SK-N-SH (cell line): Measurements from ENCODE around the gene STK38. TPM values are rescaled to one million over a fixed set of nuclear protein-coding genes. Genes with fewer than 3 reads are reported as not detected.

Experiments
- CTCF ChIA-PET: fragments of 300-600, 350-600 bp; formaldehyde crosslinking; extraction: SDS; loops from one replicate; lab custom pipeline; 2021; lab: Yijun Ruan, JAX
- POLR2A ChIA-PET: fragments of 350-600 bp; sonication (Branson Sonifier 250); formaldehyde crosslinking; extraction: SDS; loops from one replicate; lab custom pipeline; 2020; ENCODE audit warnings: antibody characterized with exemption, inconsistent platforms; lab: Yijun Ruan, JAX
- DNase-seq: peaks from one replicate; pipeline ENCODE4 v3.0.0; 2012
- H2AFZ ChIP-seq: fragments of 200-600 bp; sonication (generic); 2 replicates; pipeline ENCODE4 v1.8.1; 2016; ENCODE audit warnings: antibody characterized with exemption, mild to moderate bottlenecking, low read depth
- H3F3A ChIP-seq: fragments of 200-600 bp; sonication (generic); replicated peaks from 2 replicates; pipeline ENCODE3; 2016; ENCODE audit warnings: antibody characterized with exemption, mild to moderate bottlenecking; ENCODE audit not compliant: insufficient read depth
- H3K27ac ChIP-seq, 2 experiments: fragments of 200-500 bp in 1 of 2; fragments of 200-600 bp in 1 of 2; sonication (Bioruptor generic) in 1 of 2; sonication (generic), shearing (Covaris generic) in 1 of 2; 2 replicates each; pipeline versions ENCODE4 v1.5.1 to v1.6.1; 2014 to 2016; ENCODE audit warnings: low read depth in 2 of 2, inconsistent platforms in 1 of 2, low read length in 1 of 2, mild to moderate bottlenecking in 1 of 2, mixed read lengths in 1 of 2
- H3K27me3 ChIP-seq: fragments of 200-600 bp; sonication (generic), shearing (Covaris generic); 2 replicates; pipeline ENCODE4 v1.6.1; 2016; ENCODE audit warnings: mixed run types; ENCODE audit not compliant: insufficient read depth
- H3K36me3 ChIP-seq, 2 experiments: fragments of 200-500 bp in 1 of 2; fragments of 200-600 bp in 1 of 2; sonication (Bioruptor generic) in 1 of 2; sonication (generic) in 1 of 2; replicated peaks in 1 of 2; 2 replicates each; pipeline versions ENCODE3 to v1.5.1; 2014 to 2016; ENCODE audit warnings: low read length in 1 of 2, mild to moderate bottlenecking in 1 of 2; ENCODE audit not compliant: insufficient read depth in 2 of 2, control insufficient read depth in 1 of 2
- H3K4me1 ChIP-seq, 2 experiments: fragments of 200-500 bp in 1 of 2; fragments of 200-600 bp in 1 of 2; sonication (Bioruptor generic) in 1 of 2; sonication (generic), shearing (Covaris generic) in 1 of 2; 2 replicates each; pipeline versions ENCODE4 v1.5.1 to v1.6.1; 2014 to 2016; ENCODE audit warnings: low read depth in 1 of 2, low read length in 1 of 2, mixed run types in 1 of 2; ENCODE audit not compliant: insufficient read depth in 2 of 2, control insufficient read depth in 1 of 2
- H3K4me2 ChIP-seq: fragments of 200-600 bp; sonication (generic), shearing (Covaris generic); 2 replicates; pipeline ENCODE4 v1.6.1; 2017; ENCODE audit warnings: mixed run types
- H3K4me3 ChIP-seq, 2 experiments: fragments of 200-500 bp in 1 of 2; fragments of 200-600 bp in 1 of 2; sonication (Bioruptor generic) in 1 of 2; sonication (generic), shearing (Covaris generic) in 1 of 2; 2 replicates each; pipeline versions ENCODE4 v1.5.1 to v1.8.1; 2014 to 2016; ENCODE audit warnings: low read depth in 2 of 2, inconsistent platforms in 1 of 2, low read length in 1 of 2, mild to moderate bottlenecking in 1 of 2, mixed read lengths in 1 of 2, moderate library complexity in 1 of 2
- H3K79me2 ChIP-seq: fragments of 200-600 bp; sonication (generic); 2 replicates; pipeline ENCODE4 v1.8.1; 2017; ENCODE audit warnings: mild to moderate bottlenecking; ENCODE audit not compliant: insufficient read depth
- H3K9ac ChIP-seq: fragments of 200-600 bp; sonication (generic); 2 replicates; pipeline ENCODE4 v1.6.1; 2017; ENCODE audit warnings: mixed run types
- H3K9me2 ChIP-seq: fragments of 200-600 bp; sonication (generic); 2 replicates; pipeline ENCODE4 v1.6.1; 2017; ENCODE audit warnings: mixed run types
- H3K9me3 ChIP-seq: fragments of 200-600 bp; sonication (generic); 2 replicates; pipeline ENCODE4 v1.6.1; 2017; ENCODE audit warnings: mixed run types, mild to moderate bottlenecking, moderate library complexity
- H4K20me1 ChIP-seq: fragments of 200-600 bp; sonication (generic); 2 replicates; pipeline ENCODE4 v1.6.1; 2017; ENCODE audit warnings: mild to moderate bottlenecking, mixed run types; ENCODE audit not compliant: insufficient read depth
- ELF1 ChIP-seq: IDR thresholded peaks from 2 replicates; pipeline ENCODE4 v1.4.0; 2012
- FOXJ3 ChIP-seq: sonication (generic); formaldehyde crosslinking; IDR thresholded peaks from 2 replicates; pipeline ENCODE4 v1.5.1; 2020; ENCODE audit warnings: mild to moderate bottlenecking, missing genetic modification reagents
- FOXM1 ChIP-seq: IDR thresholded peaks from 2 replicates; pipeline ENCODE4 v1.4.0; 2012; ENCODE audit warnings: low read depth, mild to moderate bottlenecking
- GABPA ChIP-seq: IDR thresholded peaks from 2 replicates; pipeline ENCODE4 v1.4.0; 2012; ENCODE audit warnings: low read depth, mild to moderate bottlenecking
- GATA2 ChIP-seq: sonication (generic); formaldehyde crosslinking; IDR thresholded peaks from 2 replicates; pipeline ENCODE4 v1.5.0; 2020; ENCODE audit warnings: mild to moderate bottlenecking, missing genetic modification reagents
- JUND ChIP-seq: IDR thresholded peaks from 2 replicates; pipeline ENCODE4 v1.4.0; 2012
- MXI1 ChIP-seq: IDR thresholded peaks from 2 replicates; pipeline ENCODE4 v1.6.1; 2012; ENCODE audit warnings: mild to moderate bottlenecking, low read depth, low read length, improper control_type of control experiment
- NRF1 ChIP-seq: IDR thresholded peaks from 2 replicates; pipeline ENCODE4 v1.6.1; 2012; ENCODE audit warnings: low read depth, mild to moderate bottlenecking, low read length
- RAD21 ChIP-seq: IDR thresholded peaks from 2 replicates; pipeline ENCODE4 v1.6.1; 2012; ENCODE audit warnings: mild to moderate bottlenecking, low read length
- RCOR1 ChIP-seq: fragments of 150-350 bp; IDR thresholded peaks from 2 replicates; pipeline ENCODE4 v1.6.1; 2017; ENCODE audit warnings: antibody characterized with exemption, low read length
- TEAD4 ChIP-seq: IDR thresholded peaks from 2 replicates; pipeline ENCODE4 v1.4.0; 2012; ENCODE audit warnings: mild to moderate bottlenecking, borderline replicate concordance; ENCODE audit not compliant: insufficient read depth
- WGBS: methylation state at CpG from one replicate; pipeline ENCODE4 v1.1.6; 2017; ENCODE audit warnings: low lambda C conversion rate; 5-methylcytosine and 5-hydroxymethylcytosine counted together
- polyA plus RNA-seq, 3 experiments: library from polyadenylated mRNA; depleted of rRNA; stranded (reverse); fragments of >200 nt; gene quantifications; 2 replicates each; pipeline ENCODE4 v1.2.3, GENCODE V29; 2012
- TF ChIP-seq, protein P1 (sequence below): IDR thresholded peaks from 2 replicates; pipeline ENCODE4 v1.4.0; 2012; ENCODE audit warnings: low read depth, borderline replicate concordance
- TF ChIP-seq, protein P2 (sequence below): fragments of 150-350 bp; IDR thresholded peaks from 2 replicates; pipeline ENCODE4 v1.6.1; 2017; ENCODE audit warnings: antibody characterized with exemption, low read length, low read depth, borderline replicate concordance
- TF ChIP-seq, protein P3 (sequence below): IDR thresholded peaks from 2 replicates; pipeline ENCODE4; 2012
- TF ChIP-seq, protein P4 (sequence below): fragments of 150-350 bp; IDR thresholded peaks from 2 replicates; pipeline ENCODE4 v1.6.1; 2016; ENCODE audit warnings: mild to moderate bottlenecking, low read depth, low read length
- TF ChIP-seq, protein P5 (sequence below): IDR thresholded peaks from 2 replicates; pipeline ENCODE4 v1.6.1; 2012; ENCODE audit warnings: mild to moderate bottlenecking, low read depth, low read length, moderate library complexity
- TF ChIP-seq, protein P6 (sequence below): IDR thresholded peaks from 2 replicates; pipeline ENCODE4 v1.4.0; 2012; ENCODE audit warnings: low read depth, borderline replicate concordance
- TF ChIP-seq, protein P7 (sequence below): fragments of 200-600 bp; sonication (generic); IDR thresholded peaks from 2 replicates; pipeline ENCODE4 v1.6.1; 2017; ENCODE audit warnings: antibody characterized with exemption, mild to moderate bottlenecking, moderate library complexity
- TF ChIP-seq, protein P8 (sequence below): IDR thresholded peaks from 2 replicates; pipeline ENCODE4 v1.4.0; 2012; ENCODE audit warnings: low read depth

Gene STK38
- polyA plus RNA-seq, 1 of the 3 experiments (the other 2 are of a cell fraction): 10.2 TPM

DNA sequence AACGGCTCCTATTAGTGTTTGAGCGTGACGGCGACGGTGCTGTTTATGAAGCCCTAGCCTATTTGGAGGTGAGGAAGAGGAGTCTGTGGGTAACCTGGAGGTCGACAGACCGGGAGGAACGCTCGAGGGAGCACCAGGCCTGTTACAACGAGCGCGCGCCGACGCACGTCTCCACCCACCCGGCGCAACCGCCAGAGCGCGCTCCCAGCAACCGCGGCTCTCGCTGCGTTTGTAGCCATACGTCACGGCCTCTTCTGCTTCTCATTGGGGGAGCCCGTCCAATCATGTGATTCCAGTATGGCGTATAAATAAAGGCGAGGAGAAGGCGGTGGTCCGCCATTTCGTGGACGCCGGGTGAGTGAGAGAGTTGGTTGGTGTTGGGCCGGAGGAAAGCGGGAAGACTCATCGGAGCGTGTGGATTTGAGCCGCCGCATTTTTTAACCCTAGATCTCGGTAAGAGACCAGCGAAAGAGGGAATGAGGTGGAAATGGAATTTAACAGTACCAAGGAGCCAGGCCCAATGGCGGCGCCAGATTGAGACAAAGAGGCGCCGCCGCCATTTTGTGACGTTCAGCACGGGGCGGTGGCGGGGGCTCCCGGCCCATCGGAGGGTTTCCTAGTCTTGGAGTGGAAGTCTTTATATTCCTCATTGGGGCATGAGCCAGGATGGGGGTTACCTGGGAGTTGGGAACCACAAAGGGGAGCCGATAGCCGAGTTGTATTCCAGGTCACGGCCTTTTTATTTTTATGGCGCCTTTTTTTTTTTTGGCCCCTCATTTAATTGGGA is 46.9 kb upstream of the STK38 start, which contains the start of gene SRSF3:
TSS of gene SRSF3 (plus strand) at position 334 of the 787 bp plus-strand sequence. CDS start 2,401 bp downstream, outside the sequence.
- Histone ChIP-seq H3K36me3 (peaks cover 26 to 44% of the 10 kb centered on the region in 2 experiments), H3K27ac (peak within 1 kb of the TSS; percentile 94 to 96), H3K9ac (peak within 1 kb of the TSS; percentile 100), H3K79me2 (peaks cover 57% of the 10 kb centered on the region), H3K9me2 (no peaks in the 10 kb centered on the region), H3K4me3 (peak within 1 kb of the TSS; percentile 74 to 99), H3K4me1 (peaks cover 9 to 18% of the 10 kb centered on the region in 2 experiments), H4K20me1 (peaks cover 46% of the 10 kb centered on the region), H3K9me3 (no peaks in the 10 kb centered on the region), H3F3A (peaks cover 27% of the 10 kb centered on the region), H2AFZ (peak within 1 kb of the TSS; percentile 95), H3K4me2 (peak within 1 kb of the TSS; percentile 81), H3K27me3 (no peaks in the 10 kb centered on the region)
- ChIA-PET POLR2A (interaction anchor here (0.6 to 1.3 kb wide), 6 partner anchors 15 to 151 kb away, joined by 3 to 6 read pairs (median 4); partner anchors contain the start of genes CDKN1A, KCTD20 and PXT1), CTCF (interaction anchor here (1.0 to 1.8 kb wide), 3 partner anchors 12 to 171 kb away, joined by 3 to 6 read pairs (median 5); no protein-coding TSS in a partner anchor)
- DNase-seq: peak; percentile 92
- WGBS: under 1% methylated on average over 42 of the region's 58 CpGs
- TF ChIP-seq MXI1 (peak; percentile 56; the same call in 1 of the 2 replicates), FOXJ3 (CRISPR knock-in tag) (no peak; the same call in none of the 2 replicates), JUND (no peak), TEAD4 (peak; percentile 92), FOXM1 (no peak), ELF1 (no peak), RAD21 (peak; percentile 19; the same call in 1 of the 2 replicates), GATA2 (CRISPR knock-in tag) (no peak), GABPA (no peak), RCOR1 (no peak), NRF1 (peak; percentile 75)
- TF ChIP-seq, protein P1, sequence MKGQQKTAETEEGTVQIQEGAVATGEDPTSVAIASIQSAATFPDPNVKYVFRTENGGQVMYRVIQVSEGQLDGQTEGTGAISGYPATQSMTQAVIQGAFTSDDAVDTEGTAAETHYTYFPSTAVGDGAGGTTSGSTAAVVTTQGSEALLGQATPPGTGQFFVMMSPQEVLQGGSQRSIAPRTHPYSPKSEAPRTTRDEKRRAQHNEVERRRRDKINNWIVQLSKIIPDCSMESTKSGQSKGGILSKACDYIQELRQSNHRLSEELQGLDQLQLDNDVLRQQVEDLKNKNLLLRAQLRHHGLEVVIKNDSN: peak; percentile 89
- TF ChIP-seq, protein P2, sequence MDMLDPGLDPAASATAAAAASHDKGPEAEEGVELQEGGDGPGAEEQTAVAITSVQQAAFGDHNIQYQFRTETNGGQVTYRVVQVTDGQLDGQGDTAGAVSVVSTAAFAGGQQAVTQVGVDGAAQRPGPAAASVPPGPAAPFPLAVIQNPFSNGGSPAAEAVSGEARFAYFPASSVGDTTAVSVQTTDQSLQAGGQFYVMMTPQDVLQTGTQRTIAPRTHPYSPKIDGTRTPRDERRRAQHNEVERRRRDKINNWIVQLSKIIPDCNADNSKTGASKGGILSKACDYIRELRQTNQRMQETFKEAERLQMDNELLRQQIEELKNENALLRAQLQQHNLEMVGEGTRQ: no peak
- TF ChIP-seq, protein P3, sequence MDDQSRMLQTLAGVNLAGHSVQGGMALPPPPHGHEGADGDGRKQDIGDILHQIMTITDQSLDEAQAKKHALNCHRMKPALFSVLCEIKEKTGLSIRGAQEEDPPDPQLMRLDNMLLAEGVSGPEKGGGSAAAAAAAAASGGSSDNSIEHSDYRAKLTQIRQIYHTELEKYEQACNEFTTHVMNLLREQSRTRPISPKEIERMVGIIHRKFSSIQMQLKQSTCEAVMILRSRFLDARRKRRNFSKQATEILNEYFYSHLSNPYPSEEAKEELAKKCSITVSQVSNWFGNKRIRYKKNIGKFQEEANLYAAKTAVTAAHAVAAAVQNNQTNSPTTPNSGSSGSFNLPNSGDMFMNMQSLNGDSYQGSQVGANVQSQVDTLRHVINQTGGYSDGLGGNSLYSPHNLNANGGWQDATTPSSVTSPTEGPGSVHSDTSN: peak; percentile 35; the same call in 1 of the 2 replicates
- TF ChIP-seq, protein P4, sequence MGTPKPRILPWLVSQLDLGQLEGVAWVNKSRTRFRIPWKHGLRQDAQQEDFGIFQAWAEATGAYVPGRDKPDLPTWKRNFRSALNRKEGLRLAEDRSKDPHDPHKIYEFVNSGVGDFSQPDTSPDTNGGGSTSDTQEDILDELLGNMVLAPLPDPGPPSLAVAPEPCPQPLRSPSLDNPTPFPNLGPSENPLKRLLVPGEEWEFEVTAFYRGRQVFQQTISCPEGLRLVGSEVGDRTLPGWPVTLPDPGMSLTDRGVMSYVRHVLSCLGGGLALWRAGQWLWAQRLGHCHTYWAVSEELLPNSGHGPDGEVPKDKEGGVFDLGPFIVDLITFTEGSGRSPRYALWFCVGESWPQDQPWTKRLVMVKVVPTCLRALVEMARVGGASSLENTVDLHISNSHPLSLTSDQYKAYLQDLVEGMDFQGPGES: no peak; the same call in 1 of the 2 replicates
- TF ChIP-seq, protein P5, sequence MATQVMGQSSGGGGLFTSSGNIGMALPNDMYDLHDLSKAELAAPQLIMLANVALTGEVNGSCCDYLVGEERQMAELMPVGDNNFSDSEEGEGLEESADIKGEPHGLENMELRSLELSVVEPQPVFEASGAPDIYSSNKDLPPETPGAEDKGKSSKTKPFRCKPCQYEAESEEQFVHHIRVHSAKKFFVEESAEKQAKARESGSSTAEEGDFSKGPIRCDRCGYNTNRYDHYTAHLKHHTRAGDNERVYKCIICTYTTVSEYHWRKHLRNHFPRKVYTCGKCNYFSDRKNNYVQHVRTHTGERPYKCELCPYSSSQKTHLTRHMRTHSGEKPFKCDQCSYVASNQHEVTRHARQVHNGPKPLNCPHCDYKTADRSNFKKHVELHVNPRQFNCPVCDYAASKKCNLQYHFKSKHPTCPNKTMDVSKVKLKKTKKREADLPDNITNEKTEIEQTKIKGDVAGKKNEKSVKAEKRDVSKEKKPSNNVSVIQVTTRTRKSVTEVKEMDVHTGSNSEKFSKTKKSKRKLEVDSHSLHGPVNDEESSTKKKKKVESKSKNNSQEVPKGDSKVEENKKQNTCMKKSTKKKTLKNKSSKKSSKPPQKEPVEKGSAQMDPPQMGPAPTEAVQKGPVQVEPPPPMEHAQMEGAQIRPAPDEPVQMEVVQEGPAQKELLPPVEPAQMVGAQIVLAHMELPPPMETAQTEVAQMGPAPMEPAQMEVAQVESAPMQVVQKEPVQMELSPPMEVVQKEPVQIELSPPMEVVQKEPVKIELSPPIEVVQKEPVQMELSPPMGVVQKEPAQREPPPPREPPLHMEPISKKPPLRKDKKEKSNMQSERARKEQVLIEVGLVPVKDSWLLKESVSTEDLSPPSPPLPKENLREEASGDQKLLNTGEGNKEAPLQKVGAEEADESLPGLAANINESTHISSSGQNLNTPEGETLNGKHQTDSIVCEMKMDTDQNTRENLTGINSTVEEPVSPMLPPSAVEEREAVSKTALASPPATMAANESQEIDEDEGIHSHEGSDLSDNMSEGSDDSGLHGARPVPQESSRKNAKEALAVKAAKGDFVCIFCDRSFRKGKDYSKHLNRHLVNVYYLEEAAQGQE: peak; percentile 76; the same call in 1 of the 2 replicates
- TF ChIP-seq, protein P6, sequence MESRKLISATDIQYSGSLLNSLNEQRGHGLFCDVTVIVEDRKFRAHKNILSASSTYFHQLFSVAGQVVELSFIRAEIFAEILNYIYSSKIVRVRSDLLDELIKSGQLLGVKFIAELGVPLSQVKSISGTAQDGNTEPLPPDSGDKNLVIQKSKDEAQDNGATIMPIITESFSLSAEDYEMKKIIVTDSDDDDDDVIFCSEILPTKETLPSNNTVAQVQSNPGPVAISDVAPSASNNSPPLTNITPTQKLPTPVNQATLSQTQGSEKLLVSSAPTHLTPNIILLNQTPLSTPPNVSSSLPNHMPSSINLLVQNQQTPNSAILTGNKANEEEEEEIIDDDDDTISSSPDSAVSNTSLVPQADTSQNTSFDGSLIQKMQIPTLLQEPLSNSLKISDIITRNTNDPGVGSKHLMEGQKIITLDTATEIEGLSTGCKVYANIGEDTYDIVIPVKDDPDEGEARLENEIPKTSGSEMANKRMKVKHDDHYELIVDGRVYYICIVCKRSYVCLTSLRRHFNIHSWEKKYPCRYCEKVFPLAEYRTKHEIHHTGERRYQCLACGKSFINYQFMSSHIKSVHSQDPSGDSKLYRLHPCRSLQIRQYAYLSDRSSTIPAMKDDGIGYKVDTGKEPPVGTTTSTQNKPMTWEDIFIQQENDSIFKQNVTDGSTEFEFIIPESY: no peak
- TF ChIP-seq, protein P7, sequence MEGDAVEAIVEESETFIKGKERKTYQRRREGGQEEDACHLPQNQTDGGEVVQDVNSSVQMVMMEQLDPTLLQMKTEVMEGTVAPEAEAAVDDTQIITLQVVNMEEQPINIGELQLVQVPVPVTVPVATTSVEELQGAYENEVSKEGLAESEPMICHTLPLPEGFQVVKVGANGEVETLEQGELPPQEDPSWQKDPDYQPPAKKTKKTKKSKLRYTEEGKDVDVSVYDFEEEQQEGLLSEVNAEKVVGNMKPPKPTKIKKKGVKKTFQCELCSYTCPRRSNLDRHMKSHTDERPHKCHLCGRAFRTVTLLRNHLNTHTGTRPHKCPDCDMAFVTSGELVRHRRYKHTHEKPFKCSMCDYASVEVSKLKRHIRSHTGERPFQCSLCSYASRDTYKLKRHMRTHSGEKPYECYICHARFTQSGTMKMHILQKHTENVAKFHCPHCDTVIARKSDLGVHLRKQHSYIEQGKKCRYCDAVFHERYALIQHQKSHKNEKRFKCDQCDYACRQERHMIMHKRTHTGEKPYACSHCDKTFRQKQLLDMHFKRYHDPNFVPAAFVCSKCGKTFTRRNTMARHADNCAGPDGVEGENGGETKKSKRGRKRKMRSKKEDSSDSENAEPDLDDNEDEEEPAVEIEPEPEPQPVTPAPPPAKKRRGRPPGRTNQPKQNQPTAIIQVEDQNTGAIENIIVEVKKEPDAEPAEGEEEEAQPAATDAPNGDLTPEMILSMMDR: peak; percentile 40
- TF ChIP-seq, protein P8, sequence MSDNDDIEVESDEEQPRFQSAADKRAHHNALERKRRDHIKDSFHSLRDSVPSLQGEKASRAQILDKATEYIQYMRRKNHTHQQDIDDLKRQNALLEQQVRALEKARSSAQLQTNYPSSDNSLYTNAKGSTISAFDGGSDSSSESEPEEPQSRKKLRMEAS: peak; percentile 77
